SK-N-SH (cell line): ENCODE measurements around the gene AGRN. TPM values are rescaled to one million over a fixed set of nuclear protein-coding genes. Genes with fewer than 3 reads are reported as not detected.

ENCODE experiments used
- CTCF ChIA-PET: fragments of 300-600, 350-600 bp; formaldehyde crosslinking; extraction: SDS; loops from one replicate; lab custom pipeline; 2021; lab: Yijun Ruan, JAX
- POLR2A ChIA-PET: fragments of 350-600 bp; sonication (Branson Sonifier 250); formaldehyde crosslinking; extraction: SDS; loops from one replicate; lab custom pipeline; 2020; ENCODE audit warnings: antibody characterized with exemption, inconsistent platforms; lab: Yijun Ruan, JAX
- DNase-seq: peaks from one replicate; pipeline ENCODE4 v3.0.0; 2012
- H2AFZ ChIP-seq: fragments of 200-600 bp; sonication (generic); 2 replicates; pipeline ENCODE4 v1.8.1; 2016; ENCODE audit warnings: antibody characterized with exemption, mild to moderate bottlenecking, low read depth
- H3F3A ChIP-seq: fragments of 200-600 bp; sonication (generic); replicated peaks from 2 replicates; pipeline ENCODE3; 2016; ENCODE audit warnings: antibody characterized with exemption, mild to moderate bottlenecking; ENCODE audit not compliant: insufficient read depth
- H3K27ac ChIP-seq, 2 experiments: fragments of 200-500 bp in 1 of 2; fragments of 200-600 bp in 1 of 2; sonication (Bioruptor generic) in 1 of 2; sonication (generic), shearing (Covaris generic) in 1 of 2; 2 replicates each; pipeline versions ENCODE4 v1.5.1 to v1.6.1; 2014 to 2016; ENCODE audit warnings: low read depth in 2 of 2, inconsistent platforms in 1 of 2, low read length in 1 of 2, mild to moderate bottlenecking in 1 of 2, mixed read lengths in 1 of 2
- H3K27me3 ChIP-seq: fragments of 200-600 bp; sonication (generic), shearing (Covaris generic); 2 replicates; pipeline ENCODE4 v1.6.1; 2016; ENCODE audit warnings: mixed run types; ENCODE audit not compliant: insufficient read depth
- H3K36me3 ChIP-seq, 2 experiments: fragments of 200-500 bp in 1 of 2; fragments of 200-600 bp in 1 of 2; sonication (Bioruptor generic) in 1 of 2; sonication (generic) in 1 of 2; replicated peaks in 1 of 2; 2 replicates each; pipeline versions ENCODE3 to v1.5.1; 2014 to 2016; ENCODE audit warnings: low read length in 1 of 2, mild to moderate bottlenecking in 1 of 2; ENCODE audit not compliant: insufficient read depth in 2 of 2, control insufficient read depth in 1 of 2
- H3K4me1 ChIP-seq, 2 experiments: fragments of 200-500 bp in 1 of 2; fragments of 200-600 bp in 1 of 2; sonication (Bioruptor generic) in 1 of 2; sonication (generic), shearing (Covaris generic) in 1 of 2; 2 replicates each; pipeline versions ENCODE4 v1.5.1 to v1.6.1; 2014 to 2016; ENCODE audit warnings: low read depth in 1 of 2, low read length in 1 of 2, mixed run types in 1 of 2; ENCODE audit not compliant: insufficient read depth in 2 of 2, control insufficient read depth in 1 of 2
- H3K4me2 ChIP-seq: fragments of 200-600 bp; sonication (generic), shearing (Covaris generic); 2 replicates; pipeline ENCODE4 v1.6.1; 2017; ENCODE audit warnings: mixed run types
- H3K4me3 ChIP-seq, 2 experiments: fragments of 200-500 bp in 1 of 2; fragments of 200-600 bp in 1 of 2; sonication (Bioruptor generic) in 1 of 2; sonication (generic), shearing (Covaris generic) in 1 of 2; 2 replicates each; pipeline versions ENCODE4 v1.5.1 to v1.8.1; 2014 to 2016; ENCODE audit warnings: low read depth in 2 of 2, inconsistent platforms in 1 of 2, low read length in 1 of 2, mild to moderate bottlenecking in 1 of 2, mixed read lengths in 1 of 2, moderate library complexity in 1 of 2
- H3K79me2 ChIP-seq: fragments of 200-600 bp; sonication (generic); 2 replicates; pipeline ENCODE4 v1.8.1; 2017; ENCODE audit warnings: mild to moderate bottlenecking; ENCODE audit not compliant: insufficient read depth
- H3K9ac ChIP-seq: fragments of 200-600 bp; sonication (generic); 2 replicates; pipeline ENCODE4 v1.6.1; 2017; ENCODE audit warnings: mixed run types
- H3K9me2 ChIP-seq: fragments of 200-600 bp; sonication (generic); 2 replicates; pipeline ENCODE4 v1.6.1; 2017; ENCODE audit warnings: mixed run types
- H3K9me3 ChIP-seq: fragments of 200-600 bp; sonication (generic); 2 replicates; pipeline ENCODE4 v1.6.1; 2017; ENCODE audit warnings: mixed run types, mild to moderate bottlenecking, moderate library complexity
- H4K20me1 ChIP-seq: fragments of 200-600 bp; sonication (generic); 2 replicates; pipeline ENCODE4 v1.6.1; 2017; ENCODE audit warnings: mild to moderate bottlenecking, mixed run types; ENCODE audit not compliant: insufficient read depth
- EP300 ChIP-seq, 2 experiments: IDR thresholded peaks; 2 replicates each; pipeline versions ENCODE4 v1.4.0 to v1.6.1; 2012; ENCODE audit warnings: borderline replicate concordance in 1 of 2, low read depth in 1 of 2, low read length in 1 of 2
- FOXJ3 ChIP-seq: sonication (generic); formaldehyde crosslinking; IDR thresholded peaks from 2 replicates; pipeline ENCODE4 v1.5.1; 2020; ENCODE audit warnings: mild to moderate bottlenecking, missing genetic modification reagents
- GABPA ChIP-seq: IDR thresholded peaks from 2 replicates; pipeline ENCODE4 v1.4.0; 2012; ENCODE audit warnings: low read depth, mild to moderate bottlenecking
- GATA2 ChIP-seq: sonication (generic); formaldehyde crosslinking; IDR thresholded peaks from 2 replicates; pipeline ENCODE4 v1.5.0; 2020; ENCODE audit warnings: mild to moderate bottlenecking, missing genetic modification reagents
- MXI1 ChIP-seq: IDR thresholded peaks from 2 replicates; pipeline ENCODE4 v1.6.1; 2012; ENCODE audit warnings: mild to moderate bottlenecking, low read depth, low read length, improper control_type of control experiment
- RAD21 ChIP-seq: IDR thresholded peaks from 2 replicates; pipeline ENCODE4 v1.6.1; 2012; ENCODE audit warnings: mild to moderate bottlenecking, low read length
- RCOR1 ChIP-seq: fragments of 150-350 bp; IDR thresholded peaks from 2 replicates; pipeline ENCODE4 v1.6.1; 2017; ENCODE audit warnings: antibody characterized with exemption, low read length
- RFX5 ChIP-seq: IDR thresholded peaks from 2 replicates; pipeline ENCODE4 v1.6.1; 2012; ENCODE audit warnings: mild to moderate bottlenecking, improper control_type of control experiment, low read length
- RXRA ChIP-seq: IDR thresholded peaks from 2 replicates; pipeline ENCODE4 v1.4.0; 2012; ENCODE audit warnings: low read depth, mild to moderate bottlenecking, borderline replicate concordance
- SIN3A ChIP-seq: IDR thresholded peaks from 2 replicates; pipeline ENCODE4 v1.6.1; 2012; ENCODE audit warnings: low read depth, mild to moderate bottlenecking, low read length, moderate library complexity, borderline replicate concordance
- WGBS: methylation state at CpG from one replicate; pipeline ENCODE4 v1.1.6; 2017; ENCODE audit warnings: low lambda C conversion rate; 5-methylcytosine and 5-hydroxymethylcytosine counted together
- polyA plus RNA-seq, 3 experiments: library from polyadenylated mRNA; depleted of rRNA; stranded (reverse); fragments of >200 nt; gene quantifications; 2 replicates each; pipeline ENCODE4 v1.2.3, GENCODE V29; 2012
- TF ChIP-seq, protein P1 (sequence below): fragments of 150-350 bp; IDR thresholded peaks from 2 replicates; pipeline ENCODE4 v1.6.1; 2017; ENCODE audit warnings: antibody characterized with exemption, low read length, low read depth, borderline replicate concordance
- TF ChIP-seq, protein P2 (sequence below): fragments of 150-350 bp; IDR thresholded peaks from 2 replicates; pipeline ENCODE4 v1.6.1; 2016; ENCODE audit warnings: mild to moderate bottlenecking, low read depth, low read length

AGRN gene
- polyA plus RNA-seq, 1 of the 3 experiments (the other 2 are of a cell fraction) = 31.6 TPM

DNA sequence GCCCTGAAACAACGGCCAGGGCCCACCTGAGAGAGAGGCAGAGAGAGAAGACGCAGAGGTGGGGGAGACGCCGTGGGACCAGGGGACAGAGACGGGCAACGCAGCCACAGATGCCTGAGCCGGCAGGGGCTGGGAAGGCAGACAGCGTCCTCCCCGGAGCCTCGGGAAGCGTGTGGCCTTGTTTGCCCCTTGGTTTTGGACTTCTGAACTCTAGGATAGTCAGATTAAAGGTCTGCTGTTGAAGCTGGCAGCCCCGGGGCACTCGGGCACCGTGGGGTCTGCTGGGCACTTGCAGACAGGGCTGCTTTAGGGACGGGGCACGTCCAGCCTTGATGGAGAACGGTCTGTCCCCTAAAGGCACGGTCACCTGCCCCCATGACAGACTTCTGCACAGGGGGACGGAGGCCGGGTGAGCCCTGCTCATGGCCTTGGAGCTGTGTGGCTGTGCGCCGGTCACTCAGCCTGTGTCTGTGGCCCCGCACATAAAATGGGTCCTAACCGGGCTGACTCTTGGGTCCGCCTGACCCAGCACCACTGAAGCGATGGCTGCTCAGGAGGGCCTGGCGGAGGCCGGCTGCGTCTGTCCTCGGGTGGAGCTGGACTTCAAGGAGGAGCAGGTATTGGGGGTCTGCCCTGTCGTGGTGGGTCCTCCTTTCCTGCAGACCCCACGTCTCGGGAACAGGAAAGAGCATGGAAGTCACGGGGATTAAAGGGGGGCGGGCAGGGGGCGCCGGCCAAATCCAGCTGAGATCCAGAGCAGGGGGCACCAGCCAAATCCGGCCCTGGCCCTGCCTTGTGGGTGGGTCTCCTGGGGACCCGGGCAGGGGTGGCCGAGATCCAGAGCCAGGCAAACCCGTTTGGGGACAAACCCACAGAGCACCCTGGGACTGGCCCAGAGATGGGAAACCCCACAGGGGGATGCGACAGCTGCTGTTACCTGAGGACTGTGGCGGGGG lies 63.8 kb downstream of the AGRN start:
- Histone ChIP-seq H3K9me2 (no peaks in the 10 kb centered on the region), H3F3A (no peaks in the 10 kb centered on the region), H3K27me3 (no peaks in the 10 kb centered on the region), H3K4me3 (no peak overlapping the region), H3K4me2 (no peak overlapping the region), H3K9me3 (no peaks in the 10 kb centered on the region), H4K20me1 (no peaks in the 10 kb centered on the region), H3K9ac (no peak overlapping the region), H3K36me3 (no peaks in the 10 kb centered on the region), H3K27ac (no peak overlapping the region), H2AFZ (no peak overlapping the region), H3K4me1 (peaks cover 4 to 18% of the 10 kb centered on the region in 2 experiments; a peak in 2 of 4 replicates), H3K79me2 (no peaks in the 10 kb centered on the region)
- 91% methylated on average over 23 of the region's 43 CpGs for WGBS
- TF ChIP-seq GABPA (no peak), RXRA (no peak), GATA2 (CRISPR knock-in tag) (no peak), SIN3A (no peak), FOXJ3 (CRISPR knock-in tag) (no peak), RFX5 (no peak), RCOR1 (no peak), MXI1 (no peak), EP300 (IDR thresholded peaks at IDR 0.05; ENCODE audit: borderline replicate concordance in 1 of 2, low read depth in 1 of 2, low read length in 1 of 2) (no peak)
- TF ChIP-seq, protein P1, sequence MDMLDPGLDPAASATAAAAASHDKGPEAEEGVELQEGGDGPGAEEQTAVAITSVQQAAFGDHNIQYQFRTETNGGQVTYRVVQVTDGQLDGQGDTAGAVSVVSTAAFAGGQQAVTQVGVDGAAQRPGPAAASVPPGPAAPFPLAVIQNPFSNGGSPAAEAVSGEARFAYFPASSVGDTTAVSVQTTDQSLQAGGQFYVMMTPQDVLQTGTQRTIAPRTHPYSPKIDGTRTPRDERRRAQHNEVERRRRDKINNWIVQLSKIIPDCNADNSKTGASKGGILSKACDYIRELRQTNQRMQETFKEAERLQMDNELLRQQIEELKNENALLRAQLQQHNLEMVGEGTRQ = no peak
- TF ChIP-seq, protein P2, sequence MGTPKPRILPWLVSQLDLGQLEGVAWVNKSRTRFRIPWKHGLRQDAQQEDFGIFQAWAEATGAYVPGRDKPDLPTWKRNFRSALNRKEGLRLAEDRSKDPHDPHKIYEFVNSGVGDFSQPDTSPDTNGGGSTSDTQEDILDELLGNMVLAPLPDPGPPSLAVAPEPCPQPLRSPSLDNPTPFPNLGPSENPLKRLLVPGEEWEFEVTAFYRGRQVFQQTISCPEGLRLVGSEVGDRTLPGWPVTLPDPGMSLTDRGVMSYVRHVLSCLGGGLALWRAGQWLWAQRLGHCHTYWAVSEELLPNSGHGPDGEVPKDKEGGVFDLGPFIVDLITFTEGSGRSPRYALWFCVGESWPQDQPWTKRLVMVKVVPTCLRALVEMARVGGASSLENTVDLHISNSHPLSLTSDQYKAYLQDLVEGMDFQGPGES = no peak
- CTCF ChIA-PET = interaction anchor here (1.5 kb wide), 1 partner anchor 27 kb away, joined by 4 read pairs; no protein-coding TSS in a partner anchor
- POLR2A ChIA-PET = no interaction called here
- DNase-seq = no peak

GRCh38 chr1:1084372-1085170 lies 64.7 kb downstream of the AGRN start:
- no peak overlapping the region for H3K27ac ChIP-seq
- H3F3A ChIP-seq = no peaks in the 10 kb centered on the region
- no peak overlapping the region for H3K9ac ChIP-seq
- no peaks in the 10 kb centered on the region for H3K27me3 ChIP-seq
- 97% methylated on average over 10 of the region's 38 CpGs for WGBS
- no peaks in the 10 kb centered on the region for H4K20me1 ChIP-seq
- peak; percentile 13 for DNase-seq
- H3K36me3 ChIP-seq = no peaks in the 10 kb centered on the region
- ChIA-PET POLR2A (no interaction called here), CTCF (interaction anchor here (1.5 kb wide), 1 partner anchor 26 kb away, joined by 4 read pairs; no protein-coding TSS in a partner anchor)
- H3K4me3 ChIP-seq = no peak overlapping the region
- H3K4me1 ChIP-seq = peaks cover 2 to 14% of the 10 kb centered on the region in 2 experiments; a peak in 2 of 4 replicates
- no peak overlapping the region for H3K4me2 ChIP-seq
- H3K9me2 ChIP-seq = no peaks in the 10 kb centered on the region
- H3K79me2 ChIP-seq = no peaks in the 10 kb centered on the region
- TF ChIP-seq RAD21 = no peak
- H2AFZ ChIP-seq = no peak overlapping the region
- H3K9me3 ChIP-seq = no peaks in the 10 kb centered on the region
